NCI-H1417 (cell line): ENCODE data around the gene STAMBPL1.

Source experiments
- DNase-seq, 3 experiments: peaks; one replicate each; lab custom pipeline; 2025; lab: John Stamatoyannopoulos, UW

The STAMBPL1 gene

DNA sequence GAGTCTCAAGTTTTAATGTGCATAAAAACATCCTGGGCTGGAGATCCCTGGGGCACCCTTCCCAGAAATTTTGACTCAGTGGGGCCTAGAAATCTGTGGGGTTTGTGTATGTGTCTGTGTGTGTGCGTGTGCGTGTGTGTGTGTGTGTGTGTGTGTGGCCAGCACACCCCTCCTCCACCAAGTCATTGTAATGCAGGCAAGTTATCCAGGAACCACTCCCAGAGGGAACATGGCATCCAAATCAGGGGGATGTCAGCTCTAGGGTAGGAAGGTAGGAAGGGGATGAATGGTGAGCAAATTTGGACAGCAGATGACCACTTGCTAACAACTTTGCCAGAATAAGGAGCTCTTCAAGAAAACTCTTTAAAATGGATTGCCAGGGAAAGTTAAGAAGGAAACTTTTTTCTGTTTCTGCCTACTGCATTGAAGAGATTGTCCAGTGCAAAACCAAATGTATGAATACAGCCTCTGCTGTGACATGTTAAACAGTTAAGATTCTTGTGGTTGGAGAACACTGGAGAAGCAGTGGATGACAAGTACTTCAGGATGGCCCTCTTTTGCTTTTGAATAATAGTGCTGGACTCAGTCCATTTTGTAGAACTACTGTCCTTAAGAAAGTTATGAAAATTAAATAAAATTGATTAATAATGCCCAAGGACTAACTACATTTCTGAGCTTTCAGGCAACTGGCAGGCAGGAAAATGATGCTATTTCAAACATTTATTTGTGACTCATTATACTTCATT lies 12.3 kb downstream of the STAMBPL1 start:
- no peak for DNase-seq

DNA sequence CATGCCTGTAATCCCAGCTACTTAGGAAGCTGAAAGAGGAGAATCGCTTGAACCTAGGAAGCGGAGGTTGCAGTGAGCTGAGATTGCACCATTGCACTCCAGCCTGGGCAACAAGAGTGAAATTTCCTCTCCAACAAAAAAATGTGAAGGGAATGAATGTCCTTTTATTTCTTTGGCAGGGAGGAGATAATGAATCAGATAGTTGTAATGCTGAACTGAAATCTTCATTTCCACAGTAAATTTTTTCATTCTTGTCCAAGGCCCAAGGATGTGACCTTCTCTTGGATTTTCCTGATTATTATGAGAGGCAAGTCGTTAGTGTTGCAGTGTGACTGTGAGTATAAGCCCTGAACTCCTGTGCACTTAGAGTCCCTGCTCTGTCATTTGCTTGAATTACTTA lies 13.6 kb downstream of the STAMBPL1 start:
- DNase-seq = no peak

DNA sequence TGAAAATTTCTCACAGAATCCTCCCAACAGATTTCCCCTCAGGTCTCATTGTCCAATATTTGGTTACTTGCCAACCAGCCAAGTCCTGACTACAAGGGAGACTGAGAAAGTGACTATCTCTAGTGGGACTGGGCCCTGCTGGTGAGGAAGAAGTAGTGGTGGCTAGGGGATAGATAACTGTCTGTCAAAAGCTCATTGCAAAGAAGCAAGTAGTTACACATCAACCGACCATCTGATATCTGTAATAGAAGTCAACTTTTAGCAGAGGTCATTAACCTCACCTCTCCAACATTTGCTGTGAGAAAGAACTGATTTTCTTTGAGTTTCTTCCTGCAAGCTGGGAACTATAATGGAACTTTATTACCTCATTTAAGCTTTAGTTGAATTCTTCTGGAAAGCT lies 15.2 kb downstream of the STAMBPL1 start:
- DNase-seq = no peak

DNA sequence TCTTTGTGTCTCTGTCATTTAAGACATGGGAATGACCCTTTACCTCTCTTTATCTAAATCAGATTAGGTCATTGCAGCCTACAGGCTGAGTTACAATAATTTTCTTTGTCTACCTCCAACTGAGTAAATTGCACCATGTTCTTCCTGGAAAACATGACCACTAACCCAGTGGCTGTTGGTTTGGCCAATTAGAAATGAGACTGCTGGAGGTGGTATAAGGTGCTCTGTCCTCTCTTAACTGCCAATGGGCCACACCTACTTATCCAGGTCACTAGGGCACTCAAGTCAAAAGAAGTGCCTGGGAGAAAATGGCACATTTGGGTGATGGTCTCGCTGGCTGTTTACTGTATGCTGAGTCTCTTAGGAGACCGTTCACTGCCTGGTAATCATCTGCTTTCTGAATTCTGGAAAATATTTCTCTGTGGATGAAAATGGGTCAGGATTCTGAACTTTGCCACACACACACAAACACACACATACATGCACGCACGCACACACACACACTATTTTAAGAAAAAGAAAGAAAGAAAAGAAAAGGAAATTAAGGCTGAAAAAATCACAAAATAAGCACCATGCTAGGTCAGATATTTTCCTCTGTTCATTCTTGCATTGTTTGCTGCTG lies 16.4 kb downstream of the STAMBPL1 start:
- DNase-seq = peak in 1 of 3 experiments; percentile 1

DNA sequence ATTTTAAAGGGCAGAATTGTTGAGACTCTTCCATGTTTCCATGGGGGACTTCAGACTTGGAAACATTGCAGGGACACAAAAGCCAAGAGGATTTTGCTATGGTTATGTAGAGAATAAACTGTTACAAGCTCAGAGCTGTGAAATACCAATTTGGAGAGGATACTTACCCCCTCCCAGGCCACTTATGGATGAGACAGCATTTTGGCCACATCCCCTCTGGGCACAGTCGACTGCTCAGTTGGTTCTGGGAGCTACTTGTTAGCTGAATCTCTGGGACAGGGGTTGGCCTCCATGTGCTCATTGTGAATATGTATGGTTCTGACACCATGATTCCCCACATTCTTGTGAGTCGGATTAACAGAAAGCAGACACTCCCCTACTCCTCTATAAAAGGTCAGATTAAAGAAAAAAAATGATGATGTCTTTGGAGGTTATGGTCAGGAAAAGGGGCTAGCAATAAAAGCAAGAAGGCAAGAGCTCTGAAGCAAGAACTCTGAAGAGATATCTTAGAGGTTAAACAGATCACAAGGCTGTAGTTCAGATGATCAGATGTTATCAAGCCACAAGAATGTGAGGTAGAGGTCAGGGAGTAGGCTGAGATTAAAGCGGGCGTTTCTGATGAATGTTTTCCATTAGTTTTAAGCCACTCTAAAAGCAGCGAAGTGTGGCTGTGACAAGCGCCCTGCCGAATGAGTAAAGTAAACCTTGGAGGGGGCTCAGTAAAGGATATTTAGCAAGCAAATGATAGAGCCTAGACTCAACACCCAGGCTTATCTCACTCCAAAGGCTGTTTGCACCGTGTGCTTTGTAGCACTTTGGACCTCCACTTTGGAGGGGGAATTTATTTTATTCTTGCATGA lies 17.2 kb downstream of the STAMBPL1 start:
- DNase-seq = peak in 1 of 3 experiments; percentile 64

DNA sequence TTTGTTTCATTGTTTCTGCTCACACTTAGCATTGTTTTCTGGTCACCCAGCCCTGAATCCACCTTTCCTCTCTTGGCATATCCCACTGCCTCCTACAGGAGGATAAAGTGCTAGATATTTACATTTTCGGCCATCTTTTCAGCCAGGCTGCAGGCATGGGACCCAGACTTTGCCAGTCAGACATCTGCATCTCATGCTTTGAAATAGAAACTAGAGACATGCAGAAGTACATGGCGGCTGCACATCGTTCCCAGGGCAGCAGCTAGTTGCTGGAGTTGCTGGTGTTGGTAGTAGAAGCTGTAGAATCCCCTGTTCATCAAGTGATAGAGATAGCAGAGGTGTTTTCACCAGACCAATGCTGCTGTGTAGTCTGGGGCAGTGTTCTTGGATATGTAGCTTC lies 18.7 kb downstream of the STAMBPL1 start:
- no peak for DNase-seq

DNA sequence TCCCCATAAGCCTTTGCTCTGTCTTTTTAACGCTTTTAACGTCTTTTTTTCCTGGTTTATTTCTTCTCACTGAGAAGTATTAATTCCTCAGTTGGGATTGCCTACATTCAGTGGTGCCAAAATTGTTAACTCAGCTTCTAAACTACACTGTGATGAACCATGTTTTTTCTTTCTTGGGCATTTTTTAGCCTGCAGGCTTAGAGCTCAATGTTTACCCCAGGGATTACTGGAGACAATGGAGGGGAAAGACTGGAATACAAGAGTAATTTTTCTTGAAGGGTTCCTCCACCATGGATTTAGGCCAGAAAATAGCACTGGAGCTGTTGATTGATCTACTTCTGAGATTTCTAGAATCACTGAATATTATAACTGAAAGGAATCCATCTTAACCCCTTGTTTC lies 19.8 kb downstream of the STAMBPL1 start:
- no peak for DNase-seq

DNA sequence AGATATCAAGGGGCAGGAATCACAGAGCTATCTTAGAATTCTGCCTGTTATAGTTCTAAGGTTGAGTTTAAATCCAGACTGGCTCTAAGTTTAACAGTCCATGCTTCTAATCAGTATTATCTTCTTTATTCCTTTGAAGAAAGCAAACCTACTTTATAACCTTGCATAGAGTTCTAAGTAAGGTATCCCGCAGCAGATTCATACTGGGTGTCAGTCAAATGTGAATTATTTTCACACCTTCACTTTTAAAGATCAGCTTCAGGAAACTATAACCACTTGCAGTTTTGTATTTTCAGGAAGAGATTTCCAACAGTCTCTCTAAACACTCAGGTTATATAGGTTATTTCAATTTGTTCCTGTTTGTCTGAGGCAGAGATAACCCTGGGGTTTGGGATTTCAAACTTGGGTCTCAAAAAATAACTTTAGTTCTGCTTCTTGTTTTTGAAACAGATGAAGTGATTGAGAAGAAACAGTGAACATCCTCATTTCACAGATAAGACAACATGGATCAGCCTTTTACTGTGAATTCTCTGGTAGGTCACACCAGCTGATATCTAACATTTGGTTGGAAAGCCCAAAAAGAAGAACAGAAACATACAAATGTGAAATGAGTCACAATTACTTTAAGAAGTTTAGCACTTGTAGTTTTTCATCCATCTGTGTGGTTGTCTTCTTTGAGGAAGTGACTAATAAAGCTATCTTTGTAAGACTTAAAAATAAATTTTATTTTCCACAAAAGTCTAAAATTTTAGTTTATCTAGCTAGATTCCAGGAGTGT lies 21.4 kb downstream of the STAMBPL1 start:
- no peak for DNase-seq

DNA sequence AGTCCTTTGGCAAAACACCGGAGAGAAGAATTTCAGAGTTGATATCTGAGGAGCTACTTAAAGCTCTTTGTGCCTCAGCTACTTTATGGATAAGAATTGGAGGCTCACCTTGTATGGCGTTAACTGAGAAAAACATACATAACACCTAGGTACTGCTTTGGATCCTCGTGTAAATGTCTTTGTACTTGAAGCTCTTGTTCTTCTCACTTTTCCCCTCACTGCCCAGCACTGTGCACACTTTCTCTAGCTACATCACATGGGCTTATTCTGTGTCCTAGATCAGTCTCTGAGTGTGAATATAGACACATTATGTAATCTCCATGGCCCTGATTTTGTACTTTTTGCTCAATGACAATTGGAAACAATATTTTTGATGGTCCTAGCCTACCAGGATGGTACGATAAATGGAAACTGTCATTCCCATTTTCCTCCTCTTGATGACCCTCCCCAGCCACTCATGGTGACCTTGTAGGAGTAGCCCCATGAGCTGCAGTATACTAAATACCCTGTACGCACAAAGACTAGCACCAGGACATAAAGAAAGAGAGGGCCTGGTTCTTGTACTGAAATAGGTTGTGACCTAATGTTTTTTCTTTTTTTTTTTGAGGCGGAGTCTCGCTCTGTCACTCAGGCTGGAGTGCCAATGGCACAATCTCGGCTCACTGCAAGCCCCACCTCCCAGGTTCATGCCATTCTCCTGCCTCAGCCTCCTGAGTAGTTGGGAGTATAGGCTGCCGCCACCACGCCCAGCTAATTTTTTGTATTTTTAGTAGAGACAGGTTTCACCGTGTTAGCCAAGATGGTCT lies 22.1 kb downstream of the STAMBPL1 start:
- no peak for DNase-seq

DNA sequence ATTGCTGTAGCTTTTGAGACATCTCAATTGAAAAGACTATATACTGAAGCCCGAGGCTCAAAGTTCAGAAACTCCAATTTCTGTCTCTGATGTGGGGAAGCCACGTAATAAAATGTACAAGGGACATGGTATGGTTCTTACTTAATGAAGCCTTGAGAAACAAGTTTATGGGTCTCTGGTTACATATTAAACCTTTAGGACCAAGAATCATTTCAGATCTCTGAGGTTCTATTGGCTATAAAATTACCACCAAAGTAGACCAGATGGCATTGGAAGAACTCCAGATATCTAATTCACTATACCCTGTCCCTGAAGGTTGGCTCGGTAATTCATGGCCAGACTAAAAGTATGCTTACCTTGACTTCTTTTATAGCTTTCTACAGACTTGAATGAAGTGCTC lies 23.7 kb downstream of the STAMBPL1 start:
- no peak for DNase-seq

DNA sequence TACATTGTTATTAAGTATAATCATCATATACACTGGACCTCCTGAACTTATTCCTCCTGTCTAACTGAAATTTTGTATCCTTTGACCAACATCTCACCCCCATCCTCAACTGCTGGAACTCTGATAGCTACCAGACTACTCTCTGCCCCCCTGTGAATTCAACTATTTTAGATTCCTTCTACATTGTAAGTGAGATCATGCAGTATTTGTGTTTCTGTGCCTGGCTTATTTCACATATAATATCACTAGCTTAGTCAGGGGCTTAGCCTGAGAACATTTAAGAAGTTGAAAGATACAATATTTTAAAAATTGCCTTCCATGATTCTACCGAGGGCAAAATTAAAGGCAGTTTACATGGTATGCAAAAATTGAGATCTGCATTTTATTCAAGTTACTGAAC lies 26.9 kb downstream of the STAMBPL1 start:
- no peak for DNase-seq

DNA sequence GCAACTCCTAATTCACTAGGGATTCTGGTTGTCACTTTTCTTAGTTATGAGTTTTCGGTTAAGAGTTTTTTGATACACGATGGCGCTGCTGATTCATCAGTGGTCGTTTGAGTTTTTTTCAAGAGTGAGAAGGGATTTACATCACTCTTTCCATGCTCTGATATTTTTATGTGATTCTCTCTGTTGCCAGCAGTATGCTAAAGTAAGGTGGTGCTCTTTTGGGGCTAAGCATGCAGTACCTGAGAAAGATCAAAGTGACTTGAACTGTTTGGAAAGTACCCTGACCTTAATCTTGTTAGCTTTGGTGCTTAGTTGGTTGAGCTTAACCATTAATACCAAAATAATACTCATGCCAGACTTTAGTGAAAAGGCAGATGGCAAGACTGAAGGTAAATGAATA lies 28.1 kb downstream of the STAMBPL1 start:
- no peak for DNase-seq

DNA sequence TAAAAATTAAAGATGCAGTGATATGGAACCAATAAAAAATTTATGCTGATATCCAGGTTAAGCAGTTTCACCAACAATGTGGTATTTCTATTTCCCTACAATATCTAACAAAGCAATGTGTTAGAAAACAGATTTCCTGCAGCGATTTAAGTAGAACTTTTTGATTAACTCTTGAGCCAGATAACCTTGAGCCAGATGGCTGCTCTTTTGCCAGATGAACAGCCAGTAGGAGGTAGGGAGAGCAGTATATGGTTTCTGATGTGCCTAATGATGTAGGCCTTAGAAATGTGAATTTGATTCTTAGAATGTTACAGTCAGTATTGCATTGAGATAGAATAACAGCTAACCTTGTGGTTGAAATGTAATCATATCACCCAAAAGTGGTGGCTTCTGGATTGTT lies 31.1 kb downstream of the STAMBPL1 start:
- DNase-seq = no peak

DNA sequence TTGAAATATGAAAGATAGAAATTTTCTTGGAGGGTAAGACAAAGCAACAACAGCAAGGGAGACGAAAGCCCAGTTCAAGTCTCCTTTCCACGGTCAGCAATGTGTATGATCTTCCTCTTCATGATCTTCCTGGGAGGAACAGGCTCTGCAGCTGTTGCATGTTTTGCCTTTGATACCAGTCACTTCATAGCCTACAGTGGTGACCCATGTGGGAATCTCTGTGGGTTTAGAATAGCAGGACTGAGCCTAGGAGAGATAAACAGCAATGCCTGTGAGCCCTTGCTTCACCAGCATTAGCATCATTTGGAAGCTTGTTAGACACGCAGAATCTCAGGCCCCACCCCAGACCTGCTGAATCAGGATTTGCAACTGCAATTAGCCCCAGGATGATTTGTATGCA lies 31.8 kb downstream of the STAMBPL1 start:
- no peak for DNase-seq

DNA sequence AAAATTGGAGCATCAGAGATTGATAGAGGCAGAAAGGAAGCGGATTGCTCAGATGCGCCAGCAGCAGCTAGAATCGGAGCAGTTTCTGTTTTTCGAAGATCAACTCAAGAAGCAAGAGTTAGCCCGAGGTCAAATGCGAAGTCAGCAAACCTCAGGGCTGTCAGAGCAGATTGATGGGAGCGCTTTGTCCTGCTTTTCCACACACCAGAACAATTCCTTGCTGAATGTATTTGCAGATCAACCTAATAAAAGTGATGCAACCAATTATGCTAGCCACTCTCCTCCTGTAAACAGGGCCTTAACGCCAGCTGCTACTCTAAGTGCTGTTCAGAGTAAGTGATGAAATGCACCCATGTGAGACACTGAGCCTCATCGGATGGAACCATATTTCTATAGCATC lies 33.1 kb downstream of the STAMBPL1 start:
- DNase-seq = peak; percentile 46 to 86 (median 81)

DNA sequence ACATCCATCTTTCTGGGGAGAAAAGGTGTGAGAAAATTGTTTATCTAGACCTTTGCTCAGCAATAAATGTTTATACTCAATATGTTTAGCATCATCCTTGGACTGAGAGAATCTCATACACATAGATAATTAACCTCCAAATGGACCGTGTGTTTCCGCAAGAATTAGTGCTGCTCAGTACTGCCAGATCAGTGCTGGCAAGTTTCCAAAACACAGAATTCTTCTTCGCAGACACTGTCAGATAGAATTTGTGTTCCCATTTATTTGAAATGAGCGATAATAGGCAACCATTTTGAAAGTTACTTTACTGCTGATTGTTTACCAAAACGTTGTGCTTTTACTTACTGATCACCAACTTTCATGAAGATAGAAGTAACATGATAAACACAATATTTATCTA lies 33.7 kb downstream of the STAMBPL1 start:
- peak; percentile 14 to 63 (median 48) for DNase-seq

DNA sequence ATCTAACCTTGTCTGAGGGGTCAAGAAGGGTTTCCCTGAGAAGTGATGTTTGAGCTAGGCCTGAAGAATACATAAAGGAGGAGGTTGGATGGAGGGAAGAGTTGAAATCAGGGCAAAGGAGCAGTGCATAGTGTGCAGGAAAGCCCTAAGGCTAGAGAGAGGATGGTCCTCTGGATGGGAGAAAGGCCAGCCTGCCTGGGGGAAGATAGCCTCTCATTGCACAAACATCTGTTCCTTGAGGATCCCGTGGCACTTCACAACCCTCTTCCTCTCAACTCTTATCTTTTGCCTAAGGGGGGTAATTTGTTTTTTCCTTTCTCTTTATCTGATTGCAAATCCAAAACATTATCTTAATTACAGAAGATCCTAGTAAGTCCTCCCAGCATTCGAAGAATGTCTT lies 35.7 kb downstream of the STAMBPL1 start:
- no peak for DNase-seq

DNA sequence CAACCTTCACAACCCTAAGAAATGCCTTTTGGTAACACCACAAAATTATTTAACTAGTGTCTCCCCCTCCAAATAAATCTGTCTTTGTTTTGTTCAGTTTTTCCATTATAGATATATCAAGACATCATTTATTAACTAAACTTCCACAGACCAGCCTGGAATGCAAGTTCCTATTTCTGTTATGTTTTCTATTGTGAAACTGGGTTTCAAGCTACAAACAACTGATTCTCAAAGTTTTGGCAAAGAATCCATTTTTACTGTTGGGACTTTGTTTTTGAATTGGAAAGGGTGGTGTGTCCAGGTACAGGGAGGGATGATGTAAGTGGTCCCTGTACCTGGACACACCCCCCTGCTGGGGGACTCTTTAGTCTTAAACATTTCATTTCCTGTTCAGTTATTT lies 36.2 kb downstream of the STAMBPL1 start:
- DNase-seq = no peak

DNA sequence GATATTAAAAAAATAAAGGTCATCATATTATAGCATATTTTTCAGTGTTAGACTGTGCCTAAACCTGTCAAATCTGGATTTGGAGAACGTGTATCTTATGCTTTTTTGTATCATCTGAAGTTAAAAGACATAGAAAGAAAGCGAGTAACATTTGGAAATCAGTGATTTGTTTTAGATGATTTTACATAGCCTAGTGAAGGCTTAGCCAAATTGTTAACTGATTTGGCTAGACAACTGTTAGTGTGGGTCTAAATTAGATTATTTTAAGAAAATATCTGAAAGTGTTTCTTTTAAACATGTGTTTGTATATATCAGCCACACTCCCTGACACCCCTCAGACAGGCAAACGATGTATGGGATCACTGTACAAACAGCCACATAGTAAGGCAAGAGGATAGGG lies 36.9 kb downstream of the STAMBPL1 start:
- DNase-seq = no peak

DNA sequence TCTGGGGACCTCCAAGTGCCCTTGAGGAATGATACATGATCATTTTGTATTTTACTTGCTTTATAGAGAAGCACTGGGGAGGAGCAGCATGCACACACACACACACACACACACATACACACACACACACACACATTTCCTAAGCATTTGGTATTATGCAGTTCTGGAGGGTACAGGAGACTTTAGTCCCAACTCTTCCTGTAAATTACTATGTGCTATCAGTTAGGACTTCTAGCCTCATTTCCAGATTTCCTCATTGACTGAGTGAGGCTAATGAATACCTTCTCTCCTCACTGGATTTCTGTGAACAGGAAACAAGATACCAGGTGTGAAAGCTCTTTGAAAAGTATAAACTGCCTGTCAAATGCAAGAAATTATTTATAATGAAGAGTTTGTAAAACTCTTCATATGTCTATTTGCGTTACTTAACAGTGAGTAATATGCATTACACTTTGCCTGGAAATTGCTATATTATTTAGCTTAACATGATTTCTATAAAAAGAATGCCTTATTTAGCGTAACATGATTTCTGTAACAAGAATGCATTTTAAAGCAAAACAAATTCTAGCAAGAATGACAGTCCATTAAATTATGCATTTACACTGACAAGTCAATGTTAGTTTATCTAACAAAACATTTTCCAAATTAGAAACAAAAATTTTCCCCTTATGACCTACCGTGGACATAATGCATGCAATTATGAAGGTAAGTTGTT lies 38.3 kb downstream of the STAMBPL1 start:
- peak in 1 of 3 experiments; percentile 13 for DNase-seq

DNA sequence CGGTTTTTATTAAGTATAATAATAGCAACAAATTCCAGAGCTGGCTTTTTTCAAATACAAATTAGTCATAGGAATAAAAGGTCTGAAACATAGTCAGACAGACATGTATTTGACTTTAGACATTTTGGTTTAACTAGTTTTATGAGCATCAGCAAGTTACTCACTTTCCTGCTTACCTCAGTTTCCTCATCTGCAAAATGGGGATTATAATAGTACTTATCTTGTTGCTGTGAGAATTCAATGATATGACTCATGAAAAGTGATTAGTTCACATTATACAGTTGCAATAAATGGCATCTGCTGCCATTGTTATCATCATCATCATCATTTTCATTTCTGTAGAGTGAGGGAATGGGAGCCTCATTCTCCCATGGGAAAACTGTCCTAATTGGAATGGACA lies 39.0 kb downstream of the STAMBPL1 start:
- DNase-seq = no peak
